SK-N-MC (cell line): ENCODE measurements around the gene ZNF526.

Experiments
- DNase-seq: peaks from one replicate; pipeline ENCODE4 v3.0.0-alpha.2; 2011; ENCODE audit warnings: low read depth, low spot score
- H3K27ac ChIP-seq: fragments of 200-600 bp; sonication (generic); 2 replicates; pipeline ENCODE4 v1.5.1; 2016; ENCODE audit warnings: mixed run types
- H3K36me3 ChIP-seq: fragments of 200-600 bp; sonication (generic); 2 replicates; pipeline ENCODE4 v1.6.1; 2017; ENCODE audit warnings: antibody characterized with exemption, low read length, mixed read lengths; ENCODE audit not compliant: insufficient read depth
- H3K4me3 ChIP-seq: fragments of 200-600 bp; sonication (generic); 2 replicates; pipeline ENCODE4 v1.5.1; 2016
- H3K9ac ChIP-seq: fragments of 200-600 bp; sonication (generic); 2 replicates; pipeline ENCODE4 v1.8.0; 2017; ENCODE audit warnings: mixed run types, mixed read lengths; ENCODE audit not compliant: insufficient read length
- H3K9me3 ChIP-seq: fragments of 200-600 bp; sonication (generic); 2 replicates; pipeline ENCODE4 v1.6.1; 2017; ENCODE audit warnings: low read depth, mild to moderate bottlenecking, antibody characterized with exemption, low read length, moderate library complexity, mixed read lengths
- EZH2 ChIP-seq: fragments of 200-600 bp; sonication (generic); IDR thresholded peaks from one replicate; pipeline ENCODE4 v1.6.1; 2017; ENCODE audit warnings: antibody characterized with exemption
- FOXP2 ChIP-seq: optimal IDR thresholded peaks from 2 replicates; pipeline ENCODE3; 2011; ENCODE audit warnings: mild to moderate bottlenecking, moderate library complexity; ENCODE audit not compliant: insufficient read depth; ENCODE audit errors: extremely low read length, control extremely low read depth
- POLR2AphosphoS5 ChIP-seq: IDR thresholded peaks from 2 replicates; pipeline ENCODE4 v1.6.1; 2012; ENCODE audit warnings: mild to moderate bottlenecking, low read depth, low read length, borderline replicate concordance

Gene ZNF526

DNA sequence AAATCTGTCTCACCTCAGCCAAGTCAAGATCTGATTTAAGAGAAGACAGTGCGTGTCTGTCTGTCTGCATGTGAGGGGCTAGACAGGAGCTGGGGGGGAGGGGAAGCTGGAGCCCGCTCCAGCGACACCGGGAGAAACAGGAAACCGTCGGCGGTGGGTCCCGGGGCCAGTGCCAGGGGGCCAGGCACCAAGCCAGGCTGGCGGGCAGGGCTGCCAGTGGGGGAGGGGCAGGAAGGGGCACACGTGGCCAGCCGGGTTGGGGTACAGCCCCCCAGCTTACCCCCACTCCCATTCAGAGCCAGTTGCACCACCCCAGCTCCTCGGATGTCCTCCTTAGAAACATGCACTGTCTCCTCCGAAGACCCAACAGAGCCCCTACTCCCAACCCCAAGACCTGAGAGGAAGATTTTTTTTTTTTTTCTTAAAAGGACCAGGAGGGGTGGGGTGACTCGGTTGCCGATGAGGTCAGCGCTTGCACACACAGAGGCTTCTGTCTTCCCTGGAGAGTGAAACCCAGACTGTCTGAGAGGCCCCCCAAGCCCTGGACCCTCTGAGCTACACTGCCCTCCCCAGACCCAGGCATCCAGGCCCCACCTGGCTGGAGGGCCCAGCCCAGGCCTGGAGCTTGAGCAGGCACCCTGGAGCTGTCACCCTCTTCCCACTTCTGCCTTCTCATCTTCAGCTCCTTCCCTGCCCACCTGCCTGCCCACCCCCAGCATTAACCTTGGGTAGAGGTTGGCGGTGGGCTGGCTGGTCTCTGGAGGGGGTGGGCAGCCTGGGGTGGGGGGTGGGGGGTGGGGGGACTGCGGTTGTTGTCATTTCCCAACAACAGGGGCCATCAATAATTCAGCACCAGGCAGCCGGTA, 30.8 kb downstream of the ZNF526 start:
- no peak for TF ChIP-seq EZH2
- TF ChIP-seq POLR2AphosphoS5 = peak; percentile 35; the same call in 1 of the 2 replicates
- H3K27ac ChIP-seq = peak overlapping the region; percentile 81
- DNase-seq = no peak

DNA sequence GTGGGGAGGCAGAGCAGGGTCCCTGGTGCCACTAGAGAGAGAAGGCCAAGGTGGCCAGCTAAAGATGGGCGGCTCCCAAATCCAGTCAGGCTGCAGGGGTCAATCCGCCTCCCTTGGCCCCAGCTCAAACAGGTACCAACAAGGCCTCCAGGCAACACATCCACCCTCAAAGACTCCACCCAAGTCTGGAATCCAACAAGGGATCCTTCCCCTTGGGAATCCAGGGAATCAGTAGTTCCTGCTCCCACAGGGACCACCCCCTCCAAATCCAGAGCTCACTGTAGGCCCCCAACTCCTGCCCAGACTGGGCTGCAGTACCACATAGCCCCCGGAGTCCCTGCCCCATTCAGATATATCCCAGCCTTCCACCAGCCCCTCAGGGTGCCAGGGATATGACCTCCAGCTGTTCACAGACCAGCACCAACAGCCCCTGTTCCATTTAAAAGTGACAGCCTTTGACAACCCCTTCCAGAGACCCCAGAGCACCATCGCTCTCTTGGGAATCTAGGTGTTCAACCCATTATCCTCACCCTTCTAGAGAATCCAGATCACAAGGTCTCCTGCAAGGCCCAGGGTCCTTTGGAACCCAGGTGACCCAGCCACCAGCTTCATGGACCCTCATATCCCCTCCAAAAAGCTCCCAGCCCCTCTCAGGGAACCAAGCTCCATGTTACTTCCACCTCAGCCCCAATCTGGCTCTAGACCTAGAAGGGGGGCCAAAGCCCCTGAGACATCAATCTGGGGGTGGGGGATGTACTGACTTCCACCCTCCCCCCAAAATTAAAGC, 31.7 kb downstream of the ZNF526 start:
- Histone ChIP-seq H3K4me3 (peak overlapping the region; percentile 98), H3K27ac (peak overlapping the region; percentile 63), H3K36me3 (peaks cover 18% of the 10 kb centered on the region), H3K9me3 (no peaks in the 10 kb centered on the region), H3K9ac (peak overlapping the region; percentile 48)
- no peak for DNase-seq
- no peak for TF ChIP-seq EZH2
- TF ChIP-seq POLR2AphosphoS5 = no peak
- no peak for TF ChIP-seq FOXP2

More for the DNA sequence above, 30.8 kb downstream of the ZNF526 start:
- peak overlapping the region; percentile 19 for H3K9ac ChIP-seq
- H3K9me3 ChIP-seq = no peaks in the 10 kb centered on the region
- H3K36me3 ChIP-seq = peaks cover 18% of the 10 kb centered on the region
- peak overlapping the region; percentile 98 for H3K4me3 ChIP-seq

DNA sequence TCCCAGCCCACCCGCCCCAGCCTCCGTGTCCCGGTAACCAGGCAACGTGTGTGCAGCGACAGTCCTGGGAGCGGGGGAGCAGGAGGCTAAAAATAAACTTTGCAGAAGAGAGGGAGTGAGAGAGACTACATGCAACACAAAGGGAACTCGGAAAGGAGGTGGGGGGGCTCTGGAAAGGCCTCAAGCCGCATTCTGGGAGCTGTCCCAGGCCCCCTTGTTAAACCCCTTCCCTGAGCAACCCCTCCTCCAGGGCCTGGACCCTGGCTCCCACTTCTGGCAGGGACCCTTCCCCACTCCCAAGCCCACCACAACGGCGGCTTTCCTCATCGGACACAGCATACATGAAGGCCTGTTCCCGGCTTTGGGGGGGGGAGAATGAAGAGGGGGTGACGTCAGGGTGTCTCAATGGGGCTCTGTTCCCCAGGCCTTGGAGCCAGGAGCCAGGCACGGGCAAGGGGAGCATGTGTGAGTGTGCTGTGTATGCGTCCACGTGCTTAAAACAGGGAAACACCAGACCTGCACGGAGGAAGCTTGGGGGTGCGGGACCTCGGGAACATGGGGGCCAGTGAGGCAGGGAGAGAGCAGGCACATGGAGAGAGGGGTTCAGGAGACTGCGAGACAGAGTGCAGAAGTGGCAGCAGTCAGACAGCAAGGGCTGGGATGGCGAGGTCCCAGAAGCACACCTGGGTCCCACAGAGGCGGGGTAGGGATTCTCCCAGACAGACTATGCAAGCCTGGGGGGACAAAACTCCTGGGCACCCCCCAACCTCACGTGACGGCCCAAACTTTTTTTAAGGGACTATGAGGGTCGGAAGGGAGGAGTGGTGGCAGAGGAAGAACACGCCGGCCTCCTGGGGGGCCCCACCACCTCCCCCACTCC, 32.5 kb downstream of the ZNF526 start:
- DNase-seq = no peak
- peak overlapping the region; percentile 79 for H3K27ac ChIP-seq
- H3K9ac ChIP-seq = peak overlapping the region; percentile 49

DNA sequence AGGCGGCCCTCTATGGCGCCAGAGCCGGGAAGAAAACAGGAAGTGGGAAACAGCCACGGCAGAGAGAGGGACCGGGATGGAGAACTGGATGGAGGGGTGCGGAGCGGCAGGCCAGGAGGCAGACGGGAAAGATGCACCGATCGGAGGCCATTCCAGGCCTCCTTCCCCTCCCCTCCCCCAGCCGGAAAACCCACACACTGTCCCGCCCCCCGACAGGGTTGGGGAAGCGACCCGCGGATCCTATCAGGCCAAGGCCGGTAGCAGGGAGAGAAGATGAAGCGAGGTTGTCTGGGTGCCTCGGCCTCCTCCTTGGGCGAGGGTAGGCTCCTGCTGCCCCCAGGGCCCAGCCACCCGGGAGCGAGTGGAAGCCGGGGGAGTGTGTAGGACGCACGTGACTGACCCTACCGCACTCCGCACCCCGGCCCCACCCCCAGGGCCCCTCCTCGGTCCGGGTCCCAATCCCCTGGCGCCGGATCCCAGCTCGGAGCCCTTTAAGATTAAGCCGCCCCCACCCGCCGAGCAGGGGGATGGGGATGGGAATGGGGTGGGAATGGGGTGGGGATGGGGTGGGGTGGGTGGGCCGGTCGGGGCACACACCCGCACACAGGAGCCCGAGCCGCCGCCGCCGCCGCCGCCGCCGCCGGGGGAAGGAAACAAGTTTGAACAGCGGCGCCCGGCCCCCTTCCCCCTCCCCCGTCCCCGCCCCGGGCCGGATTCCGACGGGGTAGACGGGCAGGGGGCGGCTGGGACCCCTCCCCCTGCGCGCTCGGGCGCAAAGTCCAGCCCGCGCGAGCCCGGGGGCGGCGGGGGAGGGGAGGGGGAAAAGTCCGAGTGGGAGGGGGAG, 33.4 kb downstream of the ZNF526 start:
- peaks cover 18% of the 10 kb centered on the region for H3K36me3 ChIP-seq
- no peak for DNase-seq
- peak; percentile 60 for TF ChIP-seq POLR2AphosphoS5
- no peak for TF ChIP-seq FOXP2
- no peak for TF ChIP-seq EZH2

More for the DNA sequence above, 32.5 kb downstream of the ZNF526 start:
- no peak for TF ChIP-seq EZH2
- peak; percentile 35 for TF ChIP-seq FOXP2
- peak; percentile 16; the same call in 1 of the 2 replicates for TF ChIP-seq POLR2AphosphoS5
- Histone ChIP-seq H3K36me3 (peaks cover 18% of the 10 kb centered on the region), H3K9me3 (no peaks in the 10 kb centered on the region), H3K4me3 (peak overlapping the region; percentile 98)

DNA sequence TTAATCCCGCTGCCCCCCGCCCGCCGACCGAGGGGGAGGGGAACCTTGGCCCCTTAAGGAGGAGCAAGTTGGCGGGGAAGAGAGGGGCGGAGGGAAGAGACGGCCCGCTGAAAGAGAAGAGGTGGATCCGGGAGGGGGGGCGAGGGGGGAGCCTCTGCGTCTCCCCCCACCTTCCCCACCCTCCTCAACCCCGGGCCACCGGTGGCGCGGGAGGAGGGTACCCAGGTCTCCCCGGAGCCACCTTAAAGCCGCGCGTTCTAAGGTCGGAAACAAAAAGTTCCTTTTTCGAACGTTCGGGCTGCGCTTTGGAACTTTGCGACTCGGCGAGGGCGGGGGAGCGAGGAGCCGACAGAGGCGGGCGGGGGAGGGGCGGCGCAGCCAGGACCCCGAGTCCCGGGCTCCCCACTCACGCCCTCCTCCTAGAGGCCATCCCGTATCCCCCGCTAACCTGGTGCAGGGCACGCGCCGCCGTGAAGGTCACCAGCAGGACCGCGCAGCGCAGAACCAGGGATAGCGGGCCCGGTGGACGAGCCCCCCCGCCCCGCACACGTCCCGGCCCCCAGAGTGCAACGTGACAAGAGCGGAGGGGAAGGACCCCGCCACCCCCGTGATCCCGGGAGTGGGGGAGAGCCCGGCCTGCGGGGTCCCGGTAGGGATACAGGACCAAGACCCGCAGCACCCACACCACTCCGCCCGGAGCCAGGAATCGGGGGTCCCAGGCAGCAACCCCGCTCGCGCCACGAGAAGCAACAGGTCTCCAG, 34.2 kb downstream of the ZNF526 start:
- TF ChIP-seq POLR2AphosphoS5 (peak; percentile 65; the same call in 1 of the 2 replicates), FOXP2 (no peak), EZH2 (no peak)
- H3K36me3 ChIP-seq = peaks cover 14% of the 10 kb centered on the region
- H3K27ac ChIP-seq = peak overlapping the region; percentile 91
- peak overlapping the region; percentile 98 for H3K4me3 ChIP-seq
- peak overlapping the region; percentile 96 for H3K9ac ChIP-seq
- H3K9me3 ChIP-seq = no peaks in the 10 kb centered on the region
- DNase-seq = no peak

More for the DNA sequence above, 33.4 kb downstream of the ZNF526 start:
- peak overlapping the region; percentile 98 for H3K4me3 ChIP-seq
- no peaks in the 10 kb centered on the region for H3K9me3 ChIP-seq
- peak overlapping the region; percentile 96 for H3K9ac ChIP-seq
- peak overlapping the region; percentile 91 for H3K27ac ChIP-seq

DNA sequence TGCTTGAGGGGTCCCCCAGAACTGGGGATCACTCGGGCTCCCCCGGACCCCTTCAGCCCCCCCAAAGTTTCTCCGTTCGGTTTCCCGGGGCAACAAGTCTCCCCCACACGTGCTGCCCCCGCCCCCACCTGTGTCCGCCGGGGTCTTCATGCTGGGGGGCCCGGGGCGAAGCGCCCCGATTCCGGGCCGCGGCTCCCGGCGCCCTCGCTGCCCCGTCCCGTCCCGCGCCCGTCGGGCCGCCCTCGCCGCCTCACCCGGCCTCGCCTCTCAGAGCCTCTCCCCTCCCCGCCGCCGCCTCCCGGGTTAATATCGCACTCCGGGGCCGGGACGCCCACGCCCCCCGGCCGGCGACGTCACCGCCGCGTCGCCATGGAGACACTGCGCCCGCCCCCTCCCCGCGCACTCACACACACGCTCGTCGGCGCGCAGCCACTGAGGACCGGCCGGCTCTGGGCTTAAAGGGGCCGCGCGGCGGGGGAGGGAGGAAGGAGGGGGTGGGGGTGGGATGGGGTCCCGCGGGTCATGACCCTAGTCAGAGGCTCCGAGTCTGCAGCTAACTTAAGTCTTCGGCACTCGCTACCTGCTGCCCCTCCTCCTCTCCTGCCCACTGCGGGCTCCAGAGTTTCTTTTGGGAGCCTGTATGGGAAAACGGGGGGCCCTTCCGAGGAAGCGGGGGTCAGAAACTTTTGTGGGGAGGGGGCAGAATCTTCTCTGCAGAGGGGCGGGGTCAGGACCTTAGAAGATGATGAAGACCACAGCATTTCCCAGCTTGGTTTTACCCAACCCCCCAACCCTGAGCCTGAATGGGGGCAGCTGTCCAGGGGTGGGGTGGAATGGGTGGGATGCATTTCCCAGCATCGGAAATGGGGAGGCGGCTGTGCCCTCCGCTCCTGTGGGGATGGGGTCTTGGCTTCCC, 35.0 kb downstream of the ZNF526 start, which contains the start of gene ERF:
Gene ERF (minus strand): TSS at position 279 of the 916 bp plus-strand sequence. CDS start 129 bp downstream, at position 150.
- no peak for DNase-seq
- H3K27ac ChIP-seq = peak within 1 kb of the TSS; percentile 95
- TF ChIP-seq POLR2AphosphoS5 = peak; percentile 82; the same call in 1 of the 2 replicates
- no peak for TF ChIP-seq EZH2
- TF ChIP-seq FOXP2 = no peak
- peak within 1 kb of the TSS; percentile 96 for H3K9ac ChIP-seq
- H3K36me3 ChIP-seq = peaks cover 5% of the 10 kb centered on the region; the same call in 1 of the 2 replicates
- H3K9me3 ChIP-seq = no peaks in the 10 kb centered on the region
- H3K4me3 ChIP-seq = peak within 1 kb of the TSS; percentile 98
